ENCODE results near the gene NTM. TPM values are rescaled to one million over a fixed set of nuclear protein-coding genes. Genes with fewer than 3 reads are reported as not detected.

NTM gene
- total and polyA plus RNA-seq, 2 donors (not counting 1 experiment from before 2014, with no cell fraction given), result 12.3 to 28.6 TPM

DNA sequence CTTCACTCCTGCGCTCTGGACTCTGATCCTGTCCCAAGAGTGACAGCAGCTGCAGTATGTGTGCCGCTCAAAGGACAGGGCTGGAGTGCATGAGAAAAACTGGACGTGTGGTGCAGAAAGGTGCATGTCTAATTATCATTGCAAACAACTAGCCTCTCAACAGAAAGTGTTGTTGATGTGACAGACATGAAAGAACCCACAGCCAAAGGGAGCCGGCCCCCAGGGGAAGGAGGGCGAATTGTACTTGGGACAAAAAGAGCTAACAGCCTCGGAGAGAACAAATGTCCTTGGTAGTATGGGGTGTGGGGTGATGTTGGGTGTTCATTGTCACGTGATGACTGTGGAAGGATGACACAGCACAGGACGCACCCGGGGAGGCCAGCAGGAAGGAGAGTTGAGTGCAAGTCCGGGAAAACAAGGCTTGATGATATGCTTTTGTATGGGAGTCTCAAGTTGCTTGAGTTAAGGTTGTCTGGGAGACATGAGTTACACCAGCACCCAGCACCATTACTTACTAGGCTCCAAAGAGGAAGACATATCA, 325.5 kb downstream of the NTM start:
- H3K27me3 ChIP-seq (ENCODE audit: control insufficient read depth, insufficient read depth, low read length), result no peaks in the 10 kb centered on the region
- no peaks in the 10 kb centered on the region for H4K20me1 ChIP-seq (ENCODE audit: control insufficient read depth, extremely low read depth, insufficient read depth, low read length)
- no peak overlapping the region for H3K4me3 ChIP-seq (replicated peaks in 1 of 4; ENCODE audit: control extremely low read depth in 1 of 4, insufficient read depth in 1 of 4, low read depth in 3 of 4, low read length in 4 of 4)
- peaks cover 3% of the 10 kb centered on the region for H3K4me1 ChIP-seq (ENCODE audit: control insufficient read depth, extremely low read depth, insufficient read depth, low read length)
- no peak overlapping the region for H2AFZ ChIP-seq (ENCODE audit: low read length)
- H3K9ac ChIP-seq (ENCODE audit: insufficient read depth, low read length), result no peak overlapping the region
- no peaks in the 10 kb centered on the region for H3K9me3 ChIP-seq (ENCODE audit: control insufficient read depth, insufficient read depth, low read depth, low read length)
- no peak overlapping the region for H3K27ac ChIP-seq (ENCODE audit: insufficient read depth, low read length)
- H3K4me2 ChIP-seq (ENCODE audit: extremely low read depth, insufficient read depth, low read length), result no peak overlapping the region
- peak in 1 of 2 donors; percentile 3 for DNase-seq (ENCODE audit: low read depth in 2 of 2)
- no peaks in the 10 kb centered on the region for H3K79me2 ChIP-seq (ENCODE audit: control insufficient read depth, insufficient read depth, low read length)
- TF ChIP-seq CTCF (conservative IDR thresholded peaks at IDR 0.05 in 1 of 2, IDR thresholded peaks at IDR 0.05 in 1 of 2; ENCODE audit: low read depth in 1 of 2, low read length in 2 of 2) (no peak), EZH2 (IDR thresholded peaks at IDR 0.05; ENCODE audit: low read length, missing control alignments) (no peak)
- no peaks in the 10 kb centered on the region for H3K36me3 ChIP-seq (ENCODE audit: control insufficient read depth, insufficient read depth, low read length)

- H3K27ac ChIP-seq (ENCODE audit: insufficient read depth, low read length), result no peak overlapping the region
- H3K36me3 ChIP-seq (ENCODE audit: control insufficient read depth, insufficient read depth, low read length), result no peaks in the 10 kb centered on the region
- H3K79me2 ChIP-seq (ENCODE audit: control insufficient read depth, insufficient read depth, low read length), result no peaks in the 10 kb centered on the region
- H3K27me3 ChIP-seq (ENCODE audit: control insufficient read depth, insufficient read depth, low read length), result no peaks in the 10 kb centered on the region
- H3K9me3 ChIP-seq (ENCODE audit: control insufficient read depth, insufficient read depth, low read depth, low read length), result no peaks in the 10 kb centered on the region
- no peak overlapping the region for H3K9ac ChIP-seq (ENCODE audit: insufficient read depth, low read length)
- no peaks in the 10 kb centered on the region for H4K20me1 ChIP-seq (ENCODE audit: control insufficient read depth, extremely low read depth, insufficient read depth, low read length)
- no peak overlapping the region for H3K4me2 ChIP-seq (ENCODE audit: extremely low read depth, insufficient read depth, low read length)
- H3K4me3 ChIP-seq (replicated peaks in 1 of 4; ENCODE audit: control extremely low read depth in 1 of 4, insufficient read depth in 1 of 4, low read depth in 3 of 4, low read length in 4 of 4), result no peak overlapping the region
- no peak overlapping the region for H2AFZ ChIP-seq (ENCODE audit: low read length)
- peaks cover 3% of the 10 kb centered on the region for H3K4me1 ChIP-seq (ENCODE audit: control insufficient read depth, extremely low read depth, insufficient read depth, low read length)
- TF ChIP-seq CTCF (conservative IDR thresholded peaks at IDR 0.05 in 1 of 2, IDR thresholded peaks at IDR 0.05 in 1 of 2; ENCODE audit: low read depth in 1 of 2, low read length in 2 of 2), result no peak
- no peak for TF ChIP-seq EZH2 (IDR thresholded peaks at IDR 0.05; ENCODE audit: low read length, missing control alignments)
- peak in 1 of 2 donors; percentile 19 for DNase-seq (ENCODE audit: low read depth in 2 of 2)
Observed at GRCh38 chr11:131696690-131697089, 326.3 kb downstream of the NTM start.

- no peaks in the 10 kb centered on the region for H4K20me1 ChIP-seq (ENCODE audit: control insufficient read depth, extremely low read depth, insufficient read depth, low read length)
- no peak overlapping the region for H3K4me3 ChIP-seq (replicated peaks in 1 of 4; ENCODE audit: control extremely low read depth in 1 of 4, insufficient read depth in 1 of 4, low read depth in 3 of 4, low read length in 4 of 4)
- H2AFZ ChIP-seq (ENCODE audit: low read length), result no peak overlapping the region
- DNase-seq (ENCODE audit: low read depth in 2 of 2), result no peak
- H3K27ac ChIP-seq (ENCODE audit: insufficient read depth, low read length), result no peak overlapping the region
- H3K9me3 ChIP-seq (ENCODE audit: control insufficient read depth, insufficient read depth, low read depth, low read length), result no peaks in the 10 kb centered on the region
- no peak overlapping the region for H3K4me2 ChIP-seq (ENCODE audit: extremely low read depth, insufficient read depth, low read length)
- H3K36me3 ChIP-seq (ENCODE audit: control insufficient read depth, insufficient read depth, low read length), result no peaks in the 10 kb centered on the region
- H3K9ac ChIP-seq (ENCODE audit: insufficient read depth, low read length), result no peak overlapping the region
- no peak for TF ChIP-seq EZH2 (IDR thresholded peaks at IDR 0.05; ENCODE audit: low read length, missing control alignments)
- TF ChIP-seq CTCF (conservative IDR thresholded peaks at IDR 0.05 in 1 of 2, IDR thresholded peaks at IDR 0.05 in 1 of 2; ENCODE audit: low read depth in 1 of 2, low read length in 2 of 2), result no peak
- H3K79me2 ChIP-seq (ENCODE audit: control insufficient read depth, insufficient read depth, low read length), result no peaks in the 10 kb centered on the region
- H3K4me1 ChIP-seq (ENCODE audit: control insufficient read depth, extremely low read depth, insufficient read depth, low read length), result no peaks in the 10 kb centered on the region
- no peaks in the 10 kb centered on the region for H3K27me3 ChIP-seq (ENCODE audit: control insufficient read depth, insufficient read depth, low read length)
Observed at GRCh38 chr11:131703311-131703710, 332.9 kb downstream of the NTM start.
